GM23338 (cell line): ENCODE measurements around the gene CPT2. TPM values are rescaled to one million over a fixed set of nuclear protein-coding genes. Genes with fewer than 3 reads are reported as not detected.

Experiments
- ATAC-seq: fragments of 200-7000 bp; cut with Tn5 transposase; 3 replicates; pipeline ENCODE4 v1.9.1; 2020
- DNase-seq: peaks from one replicate; pipeline ENCODE4 v3.0.0-alpha.2; 2015; ENCODE audit warnings: low spot score
- H2AFZ ChIP-seq: fragments of 200-600 bp; sonication (generic); 2 replicates; pipeline ENCODE4 v1.8.0; 2016; ENCODE audit warnings: antibody characterized with exemption, mild to moderate bottlenecking, moderate library complexity
- H3F3A ChIP-seq: fragments of 200-600 bp; sonication (generic); replicated peaks from 2 replicates; pipeline ENCODE4 v1.8.0; 2017; ENCODE audit warnings: antibody characterized with exemption, mixed run types, low read depth
- H3K27ac ChIP-seq: fragments of 200-600 bp; sonication (generic); 2 replicates; pipeline ENCODE4 v1.6.1; 2016; ENCODE audit warnings: low read depth
- H3K27me3 ChIP-seq: fragments of 200-600 bp; sonication (generic); 2 replicates; pipeline ENCODE4 v1.8.0; 2016; ENCODE audit warnings: mild to moderate bottlenecking, mixed run types, moderate library complexity; ENCODE audit not compliant: insufficient read depth
- H3K36me3 ChIP-seq: fragments of 200-600 bp; sonication (generic); 2 replicates; pipeline ENCODE4 v1.8.0; 2016; ENCODE audit warnings: mild to moderate bottlenecking; ENCODE audit not compliant: insufficient read depth
- H3K4me1 ChIP-seq: fragments of 200-600 bp; sonication (generic); 2 replicates; pipeline ENCODE4 v1.8.0; 2016; ENCODE audit warnings: mild to moderate bottlenecking, moderate library complexity; ENCODE audit not compliant: insufficient read depth
- H3K4me2 ChIP-seq: fragments of 200-600 bp; sonication (generic); 2 replicates; pipeline ENCODE4 v1.7.1; 2017; ENCODE audit warnings: mixed run types
- H3K4me3 ChIP-seq: fragments of 200-600 bp; sonication (generic); 2 replicates; pipeline ENCODE4 v1.6.1; 2016; ENCODE audit warnings: mixed run types
- H3K79me2 ChIP-seq: fragments of 200-600 bp; sonication (generic); replicated peaks from 2 replicates; pipeline ENCODE4 v1.8.0; 2017; ENCODE audit warnings: mild to moderate bottlenecking; ENCODE audit not compliant: insufficient read depth
- H3K9me2 ChIP-seq: fragments of 200-600 bp; sonication (generic); 2 replicates; pipeline ENCODE4 v1.8.0; 2017; ENCODE audit not compliant: insufficient read depth
- H4K20me1 ChIP-seq: fragments of 200-600 bp; sonication (generic); replicated peaks from 2 replicates; pipeline ENCODE4 v1.8.0; 2017; ENCODE audit warnings: mild to moderate bottlenecking; ENCODE audit not compliant: insufficient read depth
- H3K27ac Mint-ChIP-seq: 2 replicates; pipeline ENCODE4 v1.8.0; 2020; ENCODE audit warnings: inconsistent platforms, mild to moderate bottlenecking, moderate library complexity, mixed read lengths
- H3K27me3 Mint-ChIP-seq: 3 replicates; pipeline ENCODE4 v1.8.0; 2022; ENCODE audit warnings: low read depth, mild to moderate bottlenecking, moderate library complexity, mixed read lengths, inconsistent platforms; ENCODE audit not compliant: insufficient read depth, poor library complexity
- H3K36me3 Mint-ChIP-seq: 3 replicates; pipeline ENCODE4 v1.8.0; 2021; ENCODE audit warnings: low read depth, mild to moderate bottlenecking, inconsistent platforms, moderate library complexity, mixed read lengths
- H3K4me1 Mint-ChIP-seq: 3 replicates; pipeline ENCODE4 v1.8.0; 2020; ENCODE audit warnings: mild to moderate bottlenecking, inconsistent platforms, mixed read lengths
- H3K4me3 Mint-ChIP-seq: 3 replicates; pipeline ENCODE4 v1.8.0; 2021; ENCODE audit warnings: moderate library complexity, mild to moderate bottlenecking, inconsistent platforms, mixed read lengths
- H3K9me3 Mint-ChIP-seq: 3 replicates; pipeline ENCODE4 v1.8.0; 2020; ENCODE audit warnings: moderate library complexity, mild to moderate bottlenecking, inconsistent platforms, mixed read lengths
- CREB1 ChIP-seq: fragments of 250-450 bp; sonication (Bioruptor Pico); IDR thresholded peaks from 2 replicates; pipeline ENCODE4 v1.5.0; 2020; ENCODE audit warnings: low read depth, mild to moderate bottlenecking, moderate library complexity
- CTCF ChIP-seq, 2 experiments: fragments of 200-600 bp in 1 of 2; sonication (generic) in 1 of 2; conservative IDR thresholded peaks; 2 replicates each; pipeline versions ENCODE4 v1.5.1 to v1.6.1; 2016 to 2017; ENCODE audit warnings: antibody characterized with exemption in 2 of 2, low read depth in 2 of 2, mild to moderate bottlenecking in 2 of 2, moderate library complexity in 1 of 2
- ETS1 ChIP-seq: IDR thresholded peaks from 2 replicates; pipeline ENCODE4 v1.6.1; 2016; ENCODE audit warnings: antibody characterized with exemption
- EZH2 ChIP-seq: fragments of 200-600 bp; sonication (generic); IDR thresholded peaks from one replicate; pipeline ENCODE4 v1.8.0; 2017; ENCODE audit warnings: antibody characterized with exemption, mild to moderate bottlenecking, low read depth; ENCODE audit not compliant: unreplicated experiment
- EZH2phosphoT487 ChIP-seq: fragments of 200-600 bp; sonication (generic); IDR thresholded peaks from one replicate; pipeline ENCODE4 v1.8.1; 2018; ENCODE audit warnings: antibody characterized with exemption; ENCODE audit not compliant: unreplicated experiment
- JUNB ChIP-seq: IDR thresholded peaks from one replicate; pipeline ENCODE4 v1.6.1; 2016; ENCODE audit warnings: antibody characterized with exemption; ENCODE audit not compliant: unreplicated experiment
- NANOG ChIP-seq: IDR thresholded peaks from 2 replicates; pipeline ENCODE4 v1.6.1; 2016; ENCODE audit warnings: antibody characterized with exemption, borderline replicate concordance
- POLR2AphosphoS5 ChIP-seq: IDR thresholded peaks from 2 replicates; pipeline ENCODE4 v1.6.1; 2016; ENCODE audit warnings: antibody characterized with exemption, low read depth
- STAT1 ChIP-seq: IDR thresholded peaks from one replicate; pipeline ENCODE4 v1.6.1; 2016; ENCODE audit warnings: antibody characterized with exemption; ENCODE audit not compliant: unreplicated experiment
- ZNF114 ChIP-seq: fragments of 250-450 bp; sonication (Bioruptor Pico); IDR thresholded peaks from 2 replicates; pipeline ENCODE4 v1.5.0; 2020; ENCODE audit warnings: mild to moderate bottlenecking, moderate library complexity
- ZNF331 ChIP-seq: fragments of 250-450 bp; sonication (Bioruptor Pico); IDR thresholded peaks from 2 replicates; pipeline ENCODE4 v1.5.0; 2020; ENCODE audit warnings: low read depth, mild to moderate bottlenecking, moderate library complexity
- ZNF462 ChIP-seq: fragments of 250-450 bp; sonication (Bioruptor Pico); IDR thresholded peaks from 2 replicates; pipeline ENCODE4 v1.5.0; 2020; ENCODE audit warnings: mild to moderate bottlenecking, moderate library complexity
- polyA plus RNA-seq: library from polyadenylated mRNA; unstranded; fragments of >200 nt; fragmentation: Nextera tagmentation; extraction: Ambion mirVana; gene quantifications from 2 replicates; pipeline ENCODE4 v1.2.1, GENCODE V29; 2016
- total RNA-seq: library from RNA; depleted of rRNA; stranded (reverse); fragments of >200 nt; shearing (Covaris generic); gene quantifications from 2 replicates; pipeline ENCODE4 v1.2.3, GENCODE V29; 2014
- TF ChIP-seq, protein P1 (sequence below): IDR thresholded peaks from one replicate; pipeline ENCODE4 v1.6.1; 2018; ENCODE audit warnings: antibody characterized with exemption; ENCODE audit not compliant: unreplicated experiment

Gene CPT2
- total and polyA plus RNA-seq, 2 experiments from 2014 or later: 11.2 to 30.6 TPM

DNA sequence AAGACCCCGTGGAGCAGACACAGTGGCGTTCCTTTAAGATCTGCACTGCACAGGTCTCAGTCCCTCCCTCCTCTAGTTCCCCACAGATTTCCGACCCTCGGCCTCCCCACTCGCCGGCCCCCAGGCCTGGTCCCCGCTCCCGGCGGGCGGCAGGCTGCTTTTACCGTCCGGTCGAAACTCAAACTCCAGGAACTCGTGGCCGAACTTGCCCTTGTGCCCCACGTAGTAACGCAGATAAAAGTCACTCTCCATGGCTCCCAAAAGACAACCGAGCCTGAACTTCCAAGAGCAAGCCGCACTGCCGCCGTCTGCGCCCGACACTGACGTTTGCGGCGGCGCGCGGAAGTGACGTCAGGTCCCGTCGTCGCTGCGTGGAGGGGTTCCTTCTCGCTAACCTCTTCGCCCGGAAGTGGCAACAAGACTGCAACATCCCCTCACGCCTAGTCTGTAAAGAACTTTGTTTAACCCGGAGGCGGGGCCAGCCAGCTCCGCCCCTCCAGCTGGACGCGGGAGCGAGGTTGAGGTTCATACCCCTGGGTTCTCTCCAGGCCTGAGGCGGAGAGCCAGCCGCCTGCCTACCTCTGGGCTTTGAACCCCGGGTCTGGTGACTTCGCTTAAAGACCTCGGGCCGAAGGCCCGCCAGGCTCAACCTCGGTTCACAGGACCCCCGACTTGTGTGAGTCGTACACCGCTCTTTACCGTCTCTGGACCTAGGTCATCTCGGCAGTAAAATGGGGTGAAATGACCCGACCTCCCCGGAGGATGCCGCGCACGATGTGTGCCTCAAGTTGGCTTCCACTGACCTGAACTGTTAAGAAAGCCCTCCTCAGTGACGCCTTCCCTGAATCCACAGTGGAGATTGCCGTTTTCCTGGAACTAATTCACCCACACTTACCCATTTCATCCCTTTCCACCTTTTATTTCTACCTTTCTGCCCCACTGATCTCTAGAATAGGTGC, 41.9 kb downstream of the CPT2 start, which contains the start of gene MAGOH:
MAGOH (minus strand) TSS at position 322 of the 959 bp plus-strand sequence; CDS start at position 252, 70 bp downstream.
- peak within 1 kb of the TSS; percentile 21; the same call in 1 of the 2 replicates for H3K27ac ChIP-seq
- Mint-ChIP-seq H3K27me3 (peaks cover 16% of the 10 kb centered on the region), H3K36me3 (peaks cover 20% of the 10 kb centered on the region), H3K4me3 (peak within 1 kb of the TSS; percentile 92), H3K27ac (peak within 1 kb of the TSS; percentile 94), H3K9me3 (peaks cover 3% of the 10 kb centered on the region; the same call in 1 of the 3 replicates), H3K4me1 (peaks cover 7% of the 10 kb centered on the region)
- 0 out of 2 replicates have a peak, but pooled peaks cover 4% of the 10 kb centered on the region for H3F3A ChIP-seq
- no peaks in the 10 kb centered on the region for H3K9me2 ChIP-seq
- peak within 1 kb of the TSS; percentile 99 for H3K4me3 ChIP-seq
- H4K20me1 ChIP-seq: no peaks in the 10 kb centered on the region; the same call in 1 of the 2 replicates
- H3K36me3 ChIP-seq: peaks cover 16% of the 10 kb centered on the region
- peak within 1 kb of the TSS; percentile 99 for H3K4me2 ChIP-seq
- H3K27me3 ChIP-seq: no peaks in the 10 kb centered on the region
- H3K4me1 ChIP-seq: peaks cover 3% of the 10 kb centered on the region
- DNase-seq (peak; percentile 98), ATAC-seq (peak; percentile 96)
- TF ChIP-seq ETS1: peak; percentile 79
- TF ChIP-seq JUNB: no peak
- no peak for TF ChIP-seq ZNF462
- TF ChIP-seq EZH2: no peak
- peak; percentile 99 for TF ChIP-seq CREB1 (CRISPR knock-in tag)
- no peak for TF ChIP-seq CTCF (conservative IDR thresholded peaks at IDR 0.05; ENCODE audit: low read depth in 2 of 2)
- no peak for TF ChIP-seq ZNF114 (CRISPR knock-in tag)
- no peak for TF ChIP-seq STAT1
- TF ChIP-seq EZH2phosphoT487: no peak
- TF ChIP-seq ZNF331 (CRISPR knock-in tag): no peak
- TF ChIP-seq, protein P1, sequence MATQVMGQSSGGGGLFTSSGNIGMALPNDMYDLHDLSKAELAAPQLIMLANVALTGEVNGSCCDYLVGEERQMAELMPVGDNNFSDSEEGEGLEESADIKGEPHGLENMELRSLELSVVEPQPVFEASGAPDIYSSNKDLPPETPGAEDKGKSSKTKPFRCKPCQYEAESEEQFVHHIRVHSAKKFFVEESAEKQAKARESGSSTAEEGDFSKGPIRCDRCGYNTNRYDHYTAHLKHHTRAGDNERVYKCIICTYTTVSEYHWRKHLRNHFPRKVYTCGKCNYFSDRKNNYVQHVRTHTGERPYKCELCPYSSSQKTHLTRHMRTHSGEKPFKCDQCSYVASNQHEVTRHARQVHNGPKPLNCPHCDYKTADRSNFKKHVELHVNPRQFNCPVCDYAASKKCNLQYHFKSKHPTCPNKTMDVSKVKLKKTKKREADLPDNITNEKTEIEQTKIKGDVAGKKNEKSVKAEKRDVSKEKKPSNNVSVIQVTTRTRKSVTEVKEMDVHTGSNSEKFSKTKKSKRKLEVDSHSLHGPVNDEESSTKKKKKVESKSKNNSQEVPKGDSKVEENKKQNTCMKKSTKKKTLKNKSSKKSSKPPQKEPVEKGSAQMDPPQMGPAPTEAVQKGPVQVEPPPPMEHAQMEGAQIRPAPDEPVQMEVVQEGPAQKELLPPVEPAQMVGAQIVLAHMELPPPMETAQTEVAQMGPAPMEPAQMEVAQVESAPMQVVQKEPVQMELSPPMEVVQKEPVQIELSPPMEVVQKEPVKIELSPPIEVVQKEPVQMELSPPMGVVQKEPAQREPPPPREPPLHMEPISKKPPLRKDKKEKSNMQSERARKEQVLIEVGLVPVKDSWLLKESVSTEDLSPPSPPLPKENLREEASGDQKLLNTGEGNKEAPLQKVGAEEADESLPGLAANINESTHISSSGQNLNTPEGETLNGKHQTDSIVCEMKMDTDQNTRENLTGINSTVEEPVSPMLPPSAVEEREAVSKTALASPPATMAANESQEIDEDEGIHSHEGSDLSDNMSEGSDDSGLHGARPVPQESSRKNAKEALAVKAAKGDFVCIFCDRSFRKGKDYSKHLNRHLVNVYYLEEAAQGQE: no peak
- peak; percentile 71 for TF ChIP-seq POLR2AphosphoS5
- TF ChIP-seq NANOG: no peak
- H3K79me2 ChIP-seq: peaks cover 29% of the 10 kb centered on the region
- H2AFZ ChIP-seq: peak within 1 kb of the TSS; percentile 89
